Measurements from ENCODE around the gene P2RY12. TPM values are rescaled to one million over a fixed set of nuclear protein-coding genes. Genes with fewer than 3 reads are reported as not detected.
A peak's percentile ranks its signal among the peaks of the same experiment; 100 is the strongest.

Gene P2RY12
- total RNA-seq, 2 donors from 2014 or later, result 0.78 TPM; not detected in 1

GRCh38 chr3:151387842-151388241 lies 3.3 kb upstream of the P2RY12 start:
- WGBS, 2 donors, result 79 to 85% methylated on average over 9 of the region's 9 CpGs
- no peaks in the 10 kb centered on the region for H3K36me3 ChIP-seq (replicated peaks in 1 of 2; ENCODE audit: insufficient read depth in 1 of 2, low read depth in 2 of 2)
- no peak for DNase-seq
- no peak for ATAC-seq
- H3K27ac ChIP-seq, result no peak overlapping the region
- TF ChIP-seq POLR2A (IDR thresholded peaks at IDR 0.05), result no peak
- TF ChIP-seq CTCF (IDR thresholded peaks at IDR 0.05), result no peak
- H3K27me3 ChIP-seq, result no peaks in the 10 kb centered on the region
- H3K9me3 ChIP-seq, result no peaks in the 10 kb centered on the region
- H3K4me3 ChIP-seq, result no peak overlapping the region
- no peaks in the 10 kb centered on the region for H3K4me1 ChIP-seq
- intact Hi-C loops (cut with DNase I), result no loop called here

DNA sequence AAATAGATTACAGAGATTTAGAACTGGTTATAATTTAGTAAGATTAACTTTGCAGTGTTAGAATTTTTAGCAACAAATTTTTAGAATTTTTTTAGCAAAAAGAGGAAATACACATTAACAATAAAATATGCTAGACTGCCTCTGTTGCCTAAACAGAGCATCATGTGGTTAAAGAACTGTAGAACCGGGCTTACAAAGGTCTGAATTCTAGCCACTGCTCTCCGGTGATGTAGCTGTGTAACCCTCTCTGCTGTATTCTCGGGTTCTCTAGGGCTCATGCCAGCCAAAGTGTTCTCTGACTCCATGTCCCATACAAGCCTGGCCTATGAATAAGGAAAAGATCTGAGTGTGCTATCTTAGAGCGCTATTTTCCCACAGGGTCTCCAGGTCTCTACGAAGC lies 2.9 kb upstream of the P2RY12 start:
- 74 to 87% methylated on average over 5 of the region's 5 CpGs for WGBS, 2 donors
- Histone ChIP-seq H3K36me3 (replicated peaks in 1 of 2; ENCODE audit: insufficient read depth in 1 of 2, low read depth in 2 of 2) (no peaks in the 10 kb centered on the region), H3K4me3 (no peak overlapping the region), H3K27ac (no peak overlapping the region), H3K27me3 (no peaks in the 10 kb centered on the region), H3K9me3 (no peaks in the 10 kb centered on the region), H3K4me1 (no peaks in the 10 kb centered on the region)
- ATAC-seq (no peak), DNase-seq (no peak)
- intact Hi-C loops (cut with DNase I), result no loop called here
- no peak for TF ChIP-seq CTCF (IDR thresholded peaks at IDR 0.05)
- TF ChIP-seq POLR2A (IDR thresholded peaks at IDR 0.05), result no peak

- DNase-seq (no peak), ATAC-seq (no peak)
- intact Hi-C loops (cut with DNase I), result no loop called here
- Histone ChIP-seq H3K4me1 (no peaks in the 10 kb centered on the region), H3K27ac (no peak overlapping the region), H3K4me3 (no peak overlapping the region), H3K36me3 (replicated peaks in 1 of 2; ENCODE audit: insufficient read depth in 1 of 2, low read depth in 2 of 2) (no peaks in the 10 kb centered on the region), H3K9me3 (no peaks in the 10 kb centered on the region), H3K27me3 (no peaks in the 10 kb centered on the region)
- TF ChIP-seq POLR2A (IDR thresholded peaks at IDR 0.05) (no peak), CTCF (IDR thresholded peaks at IDR 0.05) (no peak)
- 85 to 99% methylated on average over 4 of the region's 4 CpGs for WGBS, 2 donors
These were observed 1.5 kb upstream of the P2RY12 start for GRCh38 chr3:151386056-151386455.

GRCh38 chr3:151383956-151384355 lies 597 bp downstream of the P2RY12 start:
- Histone ChIP-seq H3K4me3 (no peak overlapping the region), H3K9me3 (no peaks in the 10 kb centered on the region), H3K36me3 (replicated peaks in 1 of 2; ENCODE audit: insufficient read depth in 1 of 2, low read depth in 2 of 2) (no peaks in the 10 kb centered on the region), H3K27me3 (no peaks in the 10 kb centered on the region), H3K27ac (peak overlapping the region in 1 of 4 donors; percentile 13), H3K4me1 (no peaks in the 10 kb centered on the region)
- 42 to 59% methylated on average over 3 of the region's 3 CpGs for WGBS, 2 donors
- DNase-seq (no peak), ATAC-seq (no peak)
- TF ChIP-seq CTCF (IDR thresholded peaks at IDR 0.05), result no peak
- TF ChIP-seq POLR2A (IDR thresholded peaks at IDR 0.05), result no peak
- intact Hi-C loops (cut with DNase I), result no loop called here

GRCh38 chr3:151383111-151383510 lies 1.4 kb downstream of the P2RY12 start:
- ATAC-seq (no peak), DNase-seq (no peak)
- no peaks in the 10 kb centered on the region for H3K27me3 ChIP-seq
- H3K4me1 ChIP-seq, result no peaks in the 10 kb centered on the region
- intact Hi-C loops (cut with DNase I), result no loop called here
- no peak overlapping the region for H3K27ac ChIP-seq
- no peaks in the 10 kb centered on the region for H3K9me3 ChIP-seq
- no peaks in the 10 kb centered on the region for H3K36me3 ChIP-seq (replicated peaks in 1 of 2; ENCODE audit: insufficient read depth in 1 of 2, low read depth in 2 of 2)
- no peak overlapping the region for H3K4me3 ChIP-seq
- TF ChIP-seq POLR2A (IDR thresholded peaks at IDR 0.05) (no peak), CTCF (IDR thresholded peaks at IDR 0.05) (no peak)
- 76 to 78% methylated on average over 2 of the region's 2 CpGs for WGBS, 2 donors
